Neural progenitor cell (in vitro differentiated cells): ENCODE data around the gene DGUOK. TPM values are rescaled to one million over a fixed set of nuclear protein-coding genes. Genes with fewer than 3 reads are reported as not detected.
A peak's percentile ranks its signal among the peaks of the same experiment; 100 is the strongest.

Experiments used
- DNase-seq: peaks from one replicate; pipeline ENCODE4 v3.0.0-alpha.2; 2016; ENCODE audit warnings: low spot score
- H2AFZ ChIP-seq: fragments of 200-600 bp; sonication (generic); replicated peaks from 2 replicates; pipeline ENCODE4 v1.6.1; 2016; ENCODE audit warnings: antibody characterized with exemption
- H3F3A ChIP-seq: fragments of 200-600 bp; sonication (generic); 2 replicates; pipeline ENCODE4 v1.6.1; 2016; ENCODE audit warnings: antibody characterized with exemption, low read depth
- H3K27ac ChIP-seq: fragments of 200-600 bp; sonication (generic); 2 replicates; pipeline ENCODE4 v1.5.1; 2016; ENCODE audit warnings: mild to moderate bottlenecking
- H3K27me3 ChIP-seq: fragments of 200-600 bp; sonication (generic); 2 replicates; pipeline ENCODE4 v1.6.1; 2016; ENCODE audit warnings: mild to moderate bottlenecking, moderate library complexity
- H3K36me3 ChIP-seq: fragments of 200-600 bp; sonication (generic); 2 replicates; pipeline ENCODE4 v1.5.1; 2016
- H3K4me1 ChIP-seq: fragments of 200-600 bp; sonication (generic); 2 replicates; pipeline ENCODE4 v1.6.1; 2016; ENCODE audit warnings: mixed run types
- H3K4me2 ChIP-seq: fragments of 200-600 bp; sonication (generic); 2 replicates; pipeline ENCODE4 v1.6.1; 2016
- H3K4me3 ChIP-seq: fragments of 200-600 bp; sonication (generic); 2 replicates; pipeline ENCODE4 v1.5.1; 2016
- H3K79me2 ChIP-seq: fragments of 200-600 bp; sonication (generic); 2 replicates; pipeline ENCODE4 v1.6.1; 2016; ENCODE audit warnings: low read depth
- H3K9ac ChIP-seq: fragments of 200-600 bp; sonication (generic); 2 replicates; pipeline ENCODE4 v1.6.1; 2016
- H3K9me3 ChIP-seq: fragments of 200-600 bp; sonication (generic); 2 replicates; pipeline ENCODE4 v1.5.1; 2016; ENCODE audit warnings: low read depth
- H4K20me1 ChIP-seq: fragments of 200-600 bp; sonication (generic); 2 replicates; pipeline ENCODE4 v1.6.1; 2016; ENCODE audit warnings: low read depth
- H3K27ac Mint-ChIP-seq: 3 replicates; pipeline ENCODE4 v1.8.0; 2021; ENCODE audit warnings: mixed read lengths
- H3K27me3 Mint-ChIP-seq: 2 replicates; pipeline ENCODE4 v1.8.0; 2022; ENCODE audit warnings: low read depth, mild to moderate bottlenecking, inconsistent platforms, moderate library complexity, mixed read lengths; ENCODE audit not compliant: insufficient read depth
- H3K36me3 Mint-ChIP-seq: 3 replicates; pipeline ENCODE4 v1.8.0; 2021; ENCODE audit warnings: mixed read lengths
- H3K4me1 Mint-ChIP-seq: 3 replicates; pipeline ENCODE4 v1.8.0; 2021; ENCODE audit warnings: mixed read lengths
- H3K4me3 Mint-ChIP-seq: 3 replicates; pipeline ENCODE4 v1.8.0; 2021; ENCODE audit warnings: mild to moderate bottlenecking, moderate library complexity, mixed read lengths
- H3K9me3 Mint-ChIP-seq: 3 replicates; pipeline ENCODE4 v1.8.0; 2020; ENCODE audit warnings: mixed read lengths
- EZH2 ChIP-seq: fragments of 200-600 bp; sonication (generic); IDR thresholded peaks from 2 replicates; pipeline ENCODE4 v1.6.1; 2017; ENCODE audit warnings: antibody characterized with exemption, mild to moderate bottlenecking, moderate library complexity
- EZH2phosphoT487 ChIP-seq: fragments of 200-600 bp; sonication (generic); IDR thresholded peaks from 2 replicates; pipeline ENCODE4 v1.6.1; 2017; ENCODE audit warnings: antibody characterized with exemption
- total RNA-seq: library from RNA; depleted of rRNA; stranded (reverse); fragments of >200 nt; gene quantifications from 2 replicates; pipeline ENCODE4 v1.2.3, GENCODE V29; 2015; ENCODE audit warnings: low replicate concordance
- TF ChIP-seq, protein P1 (sequence below): fragments of 200-600 bp; sonication (generic); IDR thresholded peaks from 2 replicates; pipeline ENCODE4 v1.5.1; 2017; ENCODE audit warnings: antibody characterized with exemption, mild to moderate bottlenecking

DGUOK gene
- total RNA-seq, 1 donor from 2014 or later = 79.0 TPM

DNA sequence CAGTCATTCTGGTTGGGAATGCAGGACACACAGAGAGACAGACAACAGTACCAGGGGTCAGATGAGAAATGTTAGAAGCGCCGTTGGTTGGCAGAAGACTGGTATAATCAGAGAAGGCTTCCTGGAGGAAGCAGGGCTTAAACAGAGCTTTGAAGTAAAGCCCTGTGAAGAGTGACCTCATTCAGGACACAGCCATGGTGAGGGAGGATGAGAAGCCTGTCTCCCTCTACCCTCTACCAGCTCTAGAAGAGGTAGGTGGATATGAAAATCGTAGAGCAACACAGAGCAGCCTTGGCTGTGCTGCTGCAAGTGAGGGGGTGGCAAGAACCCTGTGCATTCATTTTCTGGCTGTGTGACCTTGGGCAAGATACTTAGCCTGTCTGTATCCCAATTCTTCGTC is 72.3 kb downstream of the DGUOK start:
- H3K9ac ChIP-seq = no peak overlapping the region
- peaks cover 54% of the 10 kb centered on the region for H3K79me2 ChIP-seq
- H4K20me1 ChIP-seq = peaks cover 87% of the 10 kb centered on the region
- Mint-ChIP-seq H3K4me3 (peak overlapping the region; percentile 11), H3K27ac (no peak overlapping the region), H3K4me1 (peaks cover 62% of the 10 kb centered on the region), H3K27me3 (peaks cover 10% of the 10 kb centered on the region), H3K9me3 (no peaks in the 10 kb centered on the region), H3K36me3 (no peaks in the 10 kb centered on the region)
- no peaks in the 10 kb centered on the region for H3K36me3 ChIP-seq
- no peak for DNase-seq
- no peak overlapping the region for H3K4me3 ChIP-seq
- peaks cover 21% of the 10 kb centered on the region for H3F3A ChIP-seq
- H3K27ac ChIP-seq = no peak overlapping the region
- H3K4me1 ChIP-seq = peaks cover 36% of the 10 kb centered on the region
- TF ChIP-seq, protein P1, sequence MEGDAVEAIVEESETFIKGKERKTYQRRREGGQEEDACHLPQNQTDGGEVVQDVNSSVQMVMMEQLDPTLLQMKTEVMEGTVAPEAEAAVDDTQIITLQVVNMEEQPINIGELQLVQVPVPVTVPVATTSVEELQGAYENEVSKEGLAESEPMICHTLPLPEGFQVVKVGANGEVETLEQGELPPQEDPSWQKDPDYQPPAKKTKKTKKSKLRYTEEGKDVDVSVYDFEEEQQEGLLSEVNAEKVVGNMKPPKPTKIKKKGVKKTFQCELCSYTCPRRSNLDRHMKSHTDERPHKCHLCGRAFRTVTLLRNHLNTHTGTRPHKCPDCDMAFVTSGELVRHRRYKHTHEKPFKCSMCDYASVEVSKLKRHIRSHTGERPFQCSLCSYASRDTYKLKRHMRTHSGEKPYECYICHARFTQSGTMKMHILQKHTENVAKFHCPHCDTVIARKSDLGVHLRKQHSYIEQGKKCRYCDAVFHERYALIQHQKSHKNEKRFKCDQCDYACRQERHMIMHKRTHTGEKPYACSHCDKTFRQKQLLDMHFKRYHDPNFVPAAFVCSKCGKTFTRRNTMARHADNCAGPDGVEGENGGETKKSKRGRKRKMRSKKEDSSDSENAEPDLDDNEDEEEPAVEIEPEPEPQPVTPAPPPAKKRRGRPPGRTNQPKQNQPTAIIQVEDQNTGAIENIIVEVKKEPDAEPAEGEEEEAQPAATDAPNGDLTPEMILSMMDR = no peak
- no peak for TF ChIP-seq EZH2phosphoT487
- no peak for TF ChIP-seq EZH2
- H3K27me3 ChIP-seq = no peaks in the 10 kb centered on the region
- no peaks in the 10 kb centered on the region for H3K9me3 ChIP-seq
- H2AFZ ChIP-seq = no peak overlapping the region
- H3K4me2 ChIP-seq = no peak overlapping the region

DNA sequence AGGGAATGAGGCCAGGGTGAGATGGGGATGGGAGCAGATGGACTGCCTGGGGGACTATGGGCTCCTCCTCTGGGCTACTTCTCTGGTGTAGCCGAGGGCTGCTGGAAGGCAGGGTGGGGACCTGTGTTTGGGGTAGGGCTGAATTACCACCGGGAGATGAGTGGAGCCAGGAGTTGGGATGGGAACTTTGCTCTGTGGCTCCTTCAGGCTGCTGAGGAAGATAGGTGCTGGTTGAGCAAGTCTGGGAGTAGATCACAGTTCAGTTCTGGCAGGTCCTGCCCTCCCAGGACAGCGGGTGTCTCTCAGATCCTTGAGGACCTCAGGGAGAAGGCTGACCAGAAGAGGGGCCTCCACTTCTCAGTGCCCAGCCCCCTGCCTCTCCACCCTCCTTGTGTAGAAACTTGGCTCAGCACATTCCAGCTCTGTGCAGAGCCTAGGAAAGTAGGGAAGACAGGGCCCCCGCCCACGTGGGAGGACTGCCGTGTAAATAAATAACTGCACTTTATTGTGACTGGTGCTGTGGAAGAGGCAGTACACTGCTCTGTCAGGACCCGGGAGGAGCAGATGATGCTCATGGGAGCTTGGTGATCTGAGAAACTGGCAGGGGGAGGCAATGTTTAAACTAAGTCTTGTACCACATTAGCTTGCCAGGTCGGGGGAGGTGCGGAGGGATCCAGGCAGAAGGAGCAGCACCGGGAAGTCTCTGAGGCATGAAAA is 73.4 kb downstream of the DGUOK start:
- no peak for DNase-seq
- Mint-ChIP-seq H3K4me3 (peak overlapping the region; percentile 85), H3K27me3 (peaks cover 9% of the 10 kb centered on the region), H3K9me3 (no peaks in the 10 kb centered on the region), H3K27ac (peak overlapping the region; percentile 65), H3K4me1 (peaks cover 73% of the 10 kb centered on the region), H3K36me3 (no peaks in the 10 kb centered on the region)
- H4K20me1 ChIP-seq = peaks cover 90% of the 10 kb centered on the region
- TF ChIP-seq, protein P1 = no peak
- no peak for TF ChIP-seq EZH2
- no peak for TF ChIP-seq EZH2phosphoT487
- peaks cover 46% of the 10 kb centered on the region for H3K4me1 ChIP-seq
- peaks cover 5% of the 10 kb centered on the region for H3K27me3 ChIP-seq
- H3F3A ChIP-seq = peaks cover 21% of the 10 kb centered on the region
- H3K4me2 ChIP-seq = peak overlapping the region; percentile 76
- H3K4me3 ChIP-seq = no peak overlapping the region
- peaks cover 64% of the 10 kb centered on the region for H3K79me2 ChIP-seq
- no peaks in the 10 kb centered on the region for H3K36me3 ChIP-seq
- no peak overlapping the region for H3K9ac ChIP-seq
- no peaks in the 10 kb centered on the region for H3K9me3 ChIP-seq
- no peak overlapping the region for H3K27ac ChIP-seq
- no peak overlapping the region for H2AFZ ChIP-seq

DNA sequence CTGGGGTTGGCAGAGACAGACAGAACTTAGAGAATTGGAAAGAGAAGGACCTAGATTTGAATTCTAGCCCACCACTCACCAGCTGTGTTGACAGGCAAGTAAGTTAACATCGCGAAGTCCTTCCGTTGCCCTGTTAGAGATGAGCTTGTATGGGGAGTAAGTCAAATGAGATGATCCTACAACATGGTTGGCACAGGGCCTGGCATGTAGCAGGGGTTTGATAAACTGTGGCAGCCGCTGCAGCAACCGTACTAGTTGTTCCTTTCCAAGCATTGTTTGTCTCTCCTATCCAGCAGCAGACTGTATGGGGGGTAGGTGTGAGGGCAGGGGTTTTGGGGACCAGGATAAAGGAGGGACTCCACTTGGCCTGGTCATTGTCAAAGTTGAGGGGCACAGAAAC is 74.0 kb downstream of the DGUOK start:
- Mint-ChIP-seq H3K9me3 (no peaks in the 10 kb centered on the region), H3K36me3 (no peaks in the 10 kb centered on the region), H3K27me3 (peaks cover 7% of the 10 kb centered on the region), H3K4me3 (peak overlapping the region; percentile 85), H3K4me1 (peaks cover 79% of the 10 kb centered on the region), H3K27ac (peak overlapping the region; percentile 65)
- Histone ChIP-seq H2AFZ (no peak overlapping the region), H3K9me3 (no peaks in the 10 kb centered on the region), H3K27ac (no peak overlapping the region), H3K27me3 (peaks cover 12% of the 10 kb centered on the region), H3K36me3 (no peaks in the 10 kb centered on the region), H3K4me3 (no peak overlapping the region), H3K9ac (no peak overlapping the region), H3K4me1 (peaks cover 46% of the 10 kb centered on the region), H3F3A (peaks cover 21% of the 10 kb centered on the region), H4K20me1 (peaks cover 90% of the 10 kb centered on the region), H3K4me2 (peak overlapping the region; percentile 76), H3K79me2 (peaks cover 66% of the 10 kb centered on the region)
- TF ChIP-seq EZH2 (no peak), EZH2phosphoT487 (no peak)
- TF ChIP-seq, protein P1 = no peak
- DNase-seq = no peak
